HepG2 (cell line): ENCODE data around the gene MTA1. TPM values are rescaled to one million over a fixed set of nuclear protein-coding genes. Genes with fewer than 3 reads are reported as not detected.

Experiments used
- BCLAF1 ChIP-seq: fragments of 450-650 bp; IDR thresholded peaks from 2 replicates; pipeline ENCODE4 v1.6.1; 2017; ENCODE audit warnings: mild to moderate bottlenecking
- HNF1A ChIP-seq, 2 experiments: sonication (generic) in 1 of 2; formaldehyde crosslinking in 1 of 2; IDR thresholded peaks; 2 replicates each; pipeline versions ENCODE4 v1.4.0 to v1.6.1; 2016 to 2020; ENCODE audit warnings: borderline replicate concordance in 1 of 2, low read depth in 1 of 2, mild to moderate bottlenecking in 1 of 2, missing genetic modification reagents in 1 of 2
- KLF13 ChIP-seq: sonication (generic); formaldehyde crosslinking; IDR thresholded peaks from 2 replicates; pipeline ENCODE4 v1.4.0; 2020; ENCODE audit warnings: mild to moderate bottlenecking, missing genetic modification reagents
- MBNL3 ChIP-seq: fragments of 250-450 bp; sonication (Bioruptor Pico); conservative IDR thresholded peaks from 2 replicates; pipeline ENCODE4 v1.8.0; 2022; ENCODE audit warnings: mild to moderate bottlenecking, inconsistent platforms
- NAIF1 ChIP-seq: sonication (generic); formaldehyde crosslinking; IDR thresholded peaks from 2 replicates; pipeline ENCODE4 v1.5.0; 2020; ENCODE audit warnings: mild to moderate bottlenecking, missing genetic modification reagents, borderline replicate concordance
- NFIC ChIP-seq: IDR thresholded peaks from 2 replicates; pipeline ENCODE4 v1.6.1; 2012; ENCODE audit warnings: mild to moderate bottlenecking, low read length, inconsistent platforms
- SMARCC2 ChIP-seq: fragments of 450-650 bp; IDR thresholded peaks from 2 replicates; pipeline ENCODE4 v1.6.1; 2017; ENCODE audit warnings: antibody characterized with exemption, mild to moderate bottlenecking
- THYN1 ChIP-seq: sonication (generic); formaldehyde crosslinking; IDR thresholded peaks from 2 replicates; pipeline ENCODE4 v1.8.1; 2023; ENCODE audit warnings: low read depth, mild to moderate bottlenecking, moderate library complexity, missing genetic modification reagents, borderline replicate concordance
- ZMYM3 ChIP-seq: sonication (generic); formaldehyde crosslinking; IDR thresholded peaks from 2 replicates; pipeline ENCODE4 v1.5.1; 2020; ENCODE audit warnings: mild to moderate bottlenecking, missing genetic modification reagents
- ZNF230 ChIP-seq: sonication (generic); formaldehyde crosslinking; IDR thresholded peaks from 2 replicates; pipeline ENCODE4 v1.4.0; 2020; ENCODE audit warnings: mild to moderate bottlenecking, missing genetic modification reagents
- ZNF280D ChIP-seq: sonication (generic); formaldehyde crosslinking; IDR thresholded peaks from 2 replicates; pipeline ENCODE4 v1.5.1; 2020; ENCODE audit warnings: mild to moderate bottlenecking, missing genetic modification reagents
- ZNF543 ChIP-seq: sonication (generic); formaldehyde crosslinking; IDR thresholded peaks from 2 replicates; pipeline ENCODE4 v1.4.0; 2020; ENCODE audit warnings: mild to moderate bottlenecking, missing genetic modification reagents
- ZNF576 ChIP-seq: sonication (generic); formaldehyde crosslinking; IDR thresholded peaks from 2 replicates; pipeline ENCODE4 v1.4.0; 2020; ENCODE audit warnings: mild to moderate bottlenecking, missing genetic modification reagents
- ZNF7 ChIP-seq: IDR thresholded peaks from 2 replicates; pipeline ENCODE4 v1.6.1; 2016; ENCODE audit warnings: missing biosample characterization, missing genetic modification reagents
- ZNF776 ChIP-seq: sonication (generic); formaldehyde crosslinking; IDR thresholded peaks from 2 replicates; pipeline ENCODE4 v1.4.0; 2020; ENCODE audit warnings: mild to moderate bottlenecking, missing genetic modification reagents
- polyA plus RNA-seq, 8 experiments: library from polyadenylated mRNA; depleted of rRNA in 3 of 8; stranded (reverse) in 7 of 8; unstranded in 1 of 8; fragments of >200 nt; fragmentation: Illumina TruSeq in 4 of 8; extraction: Trizol in 4 of 8; gene quantifications; 2 replicates each; pipeline versions ENCODE4 v1.2.1 to v1.2.3, GENCODE V29; 2011 to 2016; ENCODE audit warnings: low read depth in 4 of 8, missing spikeins in 1 of 8, mixed read lengths in 1 of 8; ENCODE audit not compliant: insufficient read depth in 1 of 8
- total RNA-seq, 5 experiments: library from RNA; depleted of rRNA; stranded (reverse); fragments of >200 nt; fragmentation: Illumina TruSeq; extraction: Trizol; gene quantifications; 2 replicates each; pipeline ENCODE4 v1.2.3, GENCODE V29; 2016; ENCODE audit warnings: low read depth in 1 of 5

MTA1 gene
- total and polyA plus RNA-seq, 2 of the 13 experiments (the other 11 are each of a cell fraction or from before 2014, with no cell fraction given): 35.2 to 85.8 TPM

- 0 out of 2 replicates have a peak, but pooled peaks have one; percentile 53 for TF ChIP-seq ZMYM3 (CRISPR knock-in tag)
- TF ChIP-seq KLF13: no peak
- TF ChIP-seq ZNF543 (CRISPR knock-in tag): peak; percentile 48; the same call in 1 of the 2 replicates
- TF ChIP-seq ZNF776: no peak
- no peak for TF ChIP-seq ZNF576 (CRISPR knock-in tag)
- TF ChIP-seq HNF1A (IDR thresholded peaks at IDR 0.05; ENCODE audit: low read depth): no peak
- peak; percentile 55; the same call in 1 of the 2 replicates for TF ChIP-seq HNF1A (CRISPR knock-in tag; IDR thresholded peaks at IDR 0.05; ENCODE audit: borderline replicate concordance)
- TF ChIP-seq THYN1: no peak
- no peak for TF ChIP-seq ZNF280D
- no peak for TF ChIP-seq MBNL3 (CRISPR knock-in tag)
- TF ChIP-seq ZNF7 (CRISPR knock-in tag): no peak
- no peak for TF ChIP-seq SMARCC2
- no peak for TF ChIP-seq BCLAF1
- TF ChIP-seq ZNF230 (CRISPR knock-in tag): no peak
- TF ChIP-seq NAIF1 (CRISPR knock-in tag): no peak; the same call in 1 of the 2 replicates
- TF ChIP-seq NFIC: no peak
These were observed 76.6 kb downstream of the MTA1 start (continued) for GRCh38 chr14:105495990-105496830.
